Stomach smooth muscle (tissue), 2 donors: ENCODE results near the gene NMUR1.

ENCODE experiments used
- H3K27ac ChIP-seq: one replicate; pipeline ENCODE4 v1.7.0; 2013; ENCODE audit warnings: mild to moderate bottlenecking, low read length, inconsistent platforms
- H3K27me3 ChIP-seq, 2 donors: one replicate each; pipeline ENCODE4 v1.7.0; 2013; ENCODE audit warnings: low read length in 2 of 2; ENCODE audit not compliant: insufficient read depth in 2 of 2, control insufficient read depth in 1 of 2
- H3K36me3 ChIP-seq, 2 donors: one replicate each; pipeline ENCODE4 v1.7.0; 2013; ENCODE audit warnings: low read length in 2 of 2; ENCODE audit not compliant: control insufficient read depth in 2 of 2, insufficient read depth in 2 of 2
- H3K4me1 ChIP-seq: one replicate; pipeline ENCODE4 v1.7.0; 2013; ENCODE audit warnings: low read length; ENCODE audit not compliant: control insufficient read depth, insufficient read depth
- H3K4me3 ChIP-seq, 2 donors: one replicate each; pipeline ENCODE4 v1.7.0; 2013; ENCODE audit warnings: low read length in 2 of 2
- H3K9ac ChIP-seq, 2 donors: one replicate each; pipeline ENCODE4 v1.7.0; 2013; ENCODE audit warnings: low read length in 2 of 2, mild to moderate bottlenecking in 1 of 2
- H3K9me3 ChIP-seq, 2 donors: one replicate each; pipeline ENCODE4 v1.7.0; 2013; ENCODE audit warnings: low read length in 2 of 2; ENCODE audit not compliant: control insufficient read depth in 2 of 2
- donor health status: healthy.
- donor health status: Pancreatic carcinoma.

NMUR1 gene

DNA sequence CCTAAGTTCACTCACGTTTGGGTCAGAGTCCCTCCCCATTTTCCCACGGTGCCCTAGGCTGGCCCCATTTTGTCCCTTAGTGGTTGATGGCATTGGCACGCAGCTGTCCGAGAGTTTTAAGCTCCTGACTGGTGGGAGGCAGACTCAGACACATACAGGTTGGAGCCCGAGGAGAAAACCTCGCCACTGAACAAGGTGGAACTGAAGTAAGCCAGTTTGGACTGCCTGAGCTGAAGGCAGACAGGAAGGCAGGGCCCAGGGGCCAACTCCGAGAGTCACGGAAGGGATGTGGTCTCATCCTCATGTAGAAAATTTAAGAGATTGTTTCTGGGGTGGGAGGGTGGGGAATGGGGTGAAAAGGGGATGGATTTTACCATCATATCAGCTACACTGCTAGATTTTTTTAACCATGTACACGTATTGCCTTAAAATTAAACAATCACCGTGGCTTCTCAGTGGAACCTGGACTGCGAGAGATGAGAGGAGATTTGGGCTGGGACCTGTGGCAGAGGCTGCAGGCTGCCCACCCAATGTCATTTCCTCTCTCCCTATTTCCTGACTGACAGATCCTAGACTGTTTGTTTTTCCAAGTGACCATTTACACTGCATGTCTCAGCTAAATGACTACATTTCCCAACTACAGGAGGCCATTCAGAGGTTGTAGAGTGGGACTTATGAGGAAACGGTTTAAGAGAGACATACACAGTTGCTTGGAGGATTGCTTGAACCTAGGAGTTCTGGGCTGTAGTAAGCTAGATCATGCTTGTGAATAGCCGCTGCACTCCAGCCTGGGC, 19.4 kb upstream of the NMUR1 start:
- H3K27me3 ChIP-seq, result no peaks in the 10 kb centered on the region
- no peak overlapping the region for H3K27ac ChIP-seq
- H3K36me3 ChIP-seq, result no peaks in the 10 kb centered on the region
- no peak overlapping the region for H3K4me3 ChIP-seq
- H3K9me3 ChIP-seq, result no peaks in the 10 kb centered on the region
- no peak overlapping the region for H3K9ac ChIP-seq
- peaks cover 13% of the 10 kb centered on the region for H3K4me1 ChIP-seq

DNA sequence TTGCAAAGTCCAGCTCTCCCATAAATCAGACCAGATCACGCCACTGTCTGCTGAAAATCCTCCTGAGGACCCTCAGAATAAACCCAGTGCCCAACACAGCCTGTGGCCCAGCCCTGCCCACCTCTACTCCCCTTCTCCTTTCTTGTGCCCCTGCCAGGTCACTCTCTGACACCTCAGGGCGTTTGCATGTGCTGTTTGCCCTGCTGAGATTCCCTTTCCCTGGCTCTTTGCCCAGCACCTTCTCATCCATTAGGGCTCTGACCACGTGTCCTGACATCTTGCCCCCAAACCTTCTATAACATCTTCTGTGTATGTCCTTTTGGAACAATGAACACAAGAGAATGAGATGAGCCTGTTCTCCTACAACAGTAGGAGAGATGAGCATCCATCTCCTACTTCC, 18.5 kb upstream of the NMUR1 start:
- Histone ChIP-seq H3K27ac (no peak overlapping the region), H3K36me3 (no peaks in the 10 kb centered on the region), H3K4me1 (peaks cover 7% of the 10 kb centered on the region), H3K4me3 (no peak overlapping the region), H3K27me3 (no peaks in the 10 kb centered on the region), H3K9ac (no peak overlapping the region), H3K9me3 (no peaks in the 10 kb centered on the region)

DNA sequence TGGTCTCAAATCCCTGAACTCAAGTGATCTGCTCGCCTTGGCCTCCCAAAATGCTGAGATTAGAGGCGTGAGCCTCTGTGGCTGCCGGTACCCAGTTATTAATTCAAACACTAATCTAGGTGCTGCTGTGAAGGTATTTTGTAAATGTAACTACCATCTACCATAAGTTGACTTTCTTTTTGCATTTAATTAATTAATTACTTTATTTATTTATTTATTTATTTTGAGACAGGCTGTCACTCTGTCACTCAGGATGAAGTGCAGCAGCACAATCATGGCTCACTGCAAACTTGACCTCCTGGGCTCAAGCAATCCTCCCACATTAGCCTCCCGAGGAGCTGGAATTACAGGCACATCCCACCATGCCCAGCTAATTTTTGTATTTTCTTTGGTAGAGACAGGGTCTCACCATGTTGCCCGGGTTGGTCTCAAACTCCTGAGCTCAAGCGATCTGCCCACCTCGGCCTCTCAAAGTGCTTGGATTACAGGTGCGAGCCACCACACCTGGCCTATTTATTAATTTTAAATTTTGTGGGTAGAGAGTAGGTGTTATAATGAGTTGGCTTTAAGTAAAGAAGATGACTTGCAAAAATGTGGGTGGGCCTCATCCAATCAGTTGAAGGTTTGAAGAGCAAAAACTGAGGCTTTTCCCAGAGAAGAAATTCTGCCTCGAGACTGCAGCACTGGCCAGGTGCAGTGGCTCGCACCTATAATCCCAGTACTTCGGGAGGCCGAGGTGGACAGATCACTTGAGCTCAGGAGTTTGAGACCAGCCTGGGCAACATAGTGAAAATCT, 17.3 kb upstream of the NMUR1 start:
- H3K4me1 ChIP-seq, result peaks cover 7% of the 10 kb centered on the region
- H3K9ac ChIP-seq, result no peak overlapping the region
- H3K36me3 ChIP-seq, result no peaks in the 10 kb centered on the region
- H3K27me3 ChIP-seq, result no peaks in the 10 kb centered on the region
- no peak overlapping the region for H3K4me3 ChIP-seq
- no peaks in the 10 kb centered on the region for H3K9me3 ChIP-seq
- H3K27ac ChIP-seq, result no peak overlapping the region

DNA sequence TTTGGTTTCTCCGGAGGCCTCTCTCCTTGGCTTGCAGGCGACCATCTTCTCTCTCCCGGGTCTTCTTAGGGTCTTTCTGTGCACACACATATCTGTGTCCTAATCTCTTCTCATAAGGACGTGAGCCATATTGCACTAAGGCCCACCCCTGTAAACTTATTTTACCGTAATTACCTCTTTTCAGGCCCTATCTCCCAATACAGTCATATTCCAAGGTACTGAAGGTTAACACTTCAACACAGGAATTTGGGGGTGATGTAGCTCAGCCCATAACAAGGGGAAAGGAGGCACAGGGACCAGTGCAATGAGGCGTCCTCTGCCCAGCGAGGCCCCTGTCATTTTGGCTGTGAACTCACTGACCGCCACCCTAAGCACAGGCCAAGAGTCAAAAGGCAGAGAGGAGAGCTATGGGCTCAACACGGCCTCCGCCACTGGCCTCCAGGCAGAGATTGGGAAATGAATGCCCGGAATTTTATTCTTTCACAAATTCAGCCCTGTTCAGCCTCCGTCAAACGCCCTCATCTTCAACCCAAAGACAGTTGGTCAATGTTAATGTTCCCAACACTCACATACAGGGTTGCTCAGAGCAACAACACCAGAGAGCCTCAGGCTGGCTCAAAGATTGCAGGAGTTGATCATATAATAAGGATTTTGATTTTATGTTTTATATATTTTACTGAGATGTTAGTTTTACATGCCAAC, 15.9 kb upstream of the NMUR1 start:
- H3K4me1 ChIP-seq, result peaks cover 10% of the 10 kb centered on the region
- no peak overlapping the region for H3K27ac ChIP-seq
- no peaks in the 10 kb centered on the region for H3K27me3 ChIP-seq
- no peaks in the 10 kb centered on the region for H3K36me3 ChIP-seq
- H3K4me3 ChIP-seq, result no peak overlapping the region
- H3K9ac ChIP-seq, result no peak overlapping the region
- no peaks in the 10 kb centered on the region for H3K9me3 ChIP-seq

DNA sequence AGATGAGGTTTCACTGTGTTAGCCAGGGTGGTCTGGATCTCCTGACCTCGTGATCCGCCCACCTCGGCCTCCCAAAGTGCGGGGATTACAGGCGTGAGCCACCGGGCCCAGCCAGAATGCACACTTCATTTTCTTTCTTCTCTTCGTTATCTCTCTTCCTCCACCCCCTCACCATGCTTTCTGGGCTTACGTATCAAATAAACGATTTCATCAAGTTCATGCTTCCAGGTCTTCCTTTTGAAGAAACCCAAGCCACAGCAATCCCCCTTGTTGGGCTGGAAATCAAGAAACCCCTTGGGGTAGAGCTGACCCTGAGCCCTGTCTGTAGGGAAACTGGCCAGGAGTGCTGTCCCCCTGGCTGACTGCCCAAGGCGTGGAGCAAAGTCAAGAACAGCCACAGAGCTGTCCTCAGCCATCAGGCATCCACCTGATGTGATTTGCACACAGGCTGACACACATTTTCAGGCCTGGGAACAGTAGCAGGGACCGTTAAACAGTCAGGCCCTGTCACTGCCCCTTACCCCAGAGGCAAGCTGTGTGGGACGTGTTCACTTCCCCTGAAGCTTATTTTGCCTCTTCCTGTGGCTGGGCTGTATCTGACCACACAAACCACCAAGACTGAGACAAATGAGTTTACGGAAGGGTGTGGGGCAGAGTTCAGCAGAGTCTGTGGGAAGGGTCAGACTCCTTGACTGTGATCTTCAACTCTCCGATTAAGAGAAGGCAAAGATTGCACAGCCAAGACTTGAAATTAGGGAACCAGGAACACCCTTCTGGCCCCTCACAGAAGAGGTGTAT, 15.1 kb upstream of the NMUR1 start:
- Histone ChIP-seq H3K4me3 (no peak overlapping the region), H3K36me3 (no peaks in the 10 kb centered on the region), H3K27ac (no peak overlapping the region), H3K27me3 (no peaks in the 10 kb centered on the region), H3K9ac (no peak overlapping the region), H3K4me1 (peaks cover 10% of the 10 kb centered on the region), H3K9me3 (no peaks in the 10 kb centered on the region)

DNA sequence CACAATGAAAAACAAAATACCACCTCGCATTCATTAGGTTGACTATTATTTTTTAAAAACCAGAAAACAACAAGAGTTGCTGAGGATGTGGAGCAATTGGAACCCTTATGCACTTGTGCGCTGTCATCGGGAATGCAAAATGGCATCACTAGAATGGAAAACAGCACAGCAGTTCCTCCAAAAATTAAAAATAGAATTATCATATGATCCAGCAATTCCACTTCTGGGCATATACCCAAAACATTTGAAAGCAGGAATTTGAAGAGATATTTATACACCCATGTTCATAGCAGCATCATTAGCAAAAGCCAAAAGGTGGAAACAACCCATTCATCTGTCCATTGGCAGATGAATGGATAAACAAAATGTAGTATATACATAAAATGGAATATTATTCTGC, 11.9 kb upstream of the NMUR1 start:
- H3K9me3 ChIP-seq, result no peaks in the 10 kb centered on the region
- H3K36me3 ChIP-seq, result no peaks in the 10 kb centered on the region
- no peaks in the 10 kb centered on the region for H3K27me3 ChIP-seq
- H3K4me3 ChIP-seq, result peak overlapping the region in 1 of 2 donors; percentile 14
- H3K9ac ChIP-seq, result no peak overlapping the region
- peaks cover 10% of the 10 kb centered on the region for H3K4me1 ChIP-seq
- H3K27ac ChIP-seq, result no peak overlapping the region

DNA sequence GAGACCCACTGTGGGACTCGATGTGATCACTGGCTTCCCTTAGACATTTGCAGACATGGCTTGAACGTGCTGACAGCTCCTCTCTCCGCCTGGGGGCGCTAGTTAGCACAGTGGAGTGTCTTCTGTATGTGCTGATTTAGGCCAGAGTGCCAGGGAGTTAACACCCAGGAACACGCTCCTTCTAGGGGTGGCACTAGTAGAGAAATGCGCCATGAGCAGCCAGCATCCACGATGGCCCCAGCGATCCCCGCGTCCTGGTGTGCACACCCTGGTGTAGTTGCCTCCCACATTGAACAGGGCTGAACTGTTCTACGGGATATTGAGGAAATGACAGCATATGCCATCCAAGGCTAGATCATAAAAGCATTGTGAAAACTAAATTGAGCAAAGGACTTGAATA, 11.4 kb upstream of the NMUR1 start:
- Histone ChIP-seq H3K27ac (no peak overlapping the region), H3K27me3 (no peaks in the 10 kb centered on the region), H3K9ac (no peak overlapping the region), H3K4me3 (peak overlapping the region in 1 of 2 donors; percentile 14), H3K4me1 (peaks cover 10% of the 10 kb centered on the region), H3K9me3 (no peaks in the 10 kb centered on the region), H3K36me3 (no peaks in the 10 kb centered on the region)

DNA sequence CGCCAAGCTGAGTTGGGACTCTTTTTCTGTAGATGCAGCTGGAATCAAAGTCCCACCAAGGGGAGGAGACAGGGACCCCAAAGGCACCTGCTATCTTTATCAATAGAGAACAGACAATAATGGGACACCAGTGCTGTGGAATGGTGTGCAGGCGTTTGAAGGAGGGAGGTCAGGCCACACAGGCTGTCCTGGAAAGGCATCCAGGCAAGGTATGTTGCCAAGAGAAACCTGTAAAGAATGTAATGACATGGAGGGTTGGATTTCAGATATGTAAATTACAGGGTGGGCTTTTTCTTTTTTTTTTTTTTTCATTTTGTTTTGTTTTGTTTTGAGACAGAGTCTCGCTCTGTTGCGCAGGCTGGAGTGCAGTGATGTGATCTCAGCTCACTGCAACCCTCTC, 9.7 kb upstream of the NMUR1 start:
- Histone ChIP-seq H3K9me3 (no peaks in the 10 kb centered on the region), H3K27me3 (no peaks in the 10 kb centered on the region), H3K9ac (no peak overlapping the region), H3K4me3 (no peak overlapping the region), H3K27ac (no peak overlapping the region), H3K4me1 (peaks cover 3% of the 10 kb centered on the region), H3K36me3 (no peaks in the 10 kb centered on the region)

DNA sequence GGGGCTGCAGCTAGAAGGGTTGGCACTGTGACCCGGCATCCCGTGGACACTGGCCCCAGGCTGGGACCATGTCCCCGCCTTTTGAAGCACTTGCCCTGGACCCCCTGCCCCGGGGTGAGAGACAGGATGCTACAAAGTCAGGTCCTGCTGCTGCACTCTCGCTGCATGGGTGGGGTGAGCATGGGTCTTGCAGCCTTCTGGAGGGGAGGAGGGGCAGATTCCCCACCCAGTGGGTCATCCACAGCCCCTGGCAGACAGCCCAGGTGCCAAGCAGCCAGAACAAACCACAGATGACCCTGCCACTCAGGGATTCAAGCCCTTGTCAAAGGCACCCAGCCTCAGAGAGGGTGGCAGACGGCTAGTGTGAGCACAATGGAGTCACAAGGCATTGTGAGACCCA, 5.7 kb upstream of the NMUR1 start:
- Histone ChIP-seq H3K4me3 (no peak overlapping the region), H3K27ac (no peak overlapping the region), H3K36me3 (no peaks in the 10 kb centered on the region), H3K4me1 (peaks cover under 1% of the 10 kb centered on the region), H3K27me3 (no peaks in the 10 kb centered on the region), H3K9ac (no peak overlapping the region), H3K9me3 (no peaks in the 10 kb centered on the region)

DNA sequence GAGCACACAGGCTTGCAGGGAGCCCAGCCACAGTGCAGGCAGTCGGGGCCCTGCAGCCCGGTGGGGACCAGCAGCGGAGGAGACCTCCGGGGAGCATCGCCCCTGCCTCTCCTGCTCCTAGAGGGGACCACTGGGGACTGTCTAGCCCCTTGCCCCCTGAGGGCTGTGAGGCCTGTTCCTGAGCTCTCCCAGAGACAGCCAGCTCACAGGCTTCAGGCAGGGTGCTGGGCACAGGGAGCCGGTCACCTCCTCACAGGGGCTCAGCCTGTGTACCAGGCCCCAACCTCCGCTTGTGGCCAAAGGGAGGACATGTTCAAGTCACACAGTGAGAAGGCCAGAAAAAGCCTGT, 3.5 kb upstream of the NMUR1 start:
- Histone ChIP-seq H3K9me3 (no peaks in the 10 kb centered on the region), H3K4me3 (no peak overlapping the region), H3K36me3 (no peaks in the 10 kb centered on the region), H3K27ac (no peak overlapping the region), H3K9ac (no peak overlapping the region), H3K27me3 (no peaks in the 10 kb centered on the region), H3K4me1 (peaks cover 9% of the 10 kb centered on the region)
